Fibroblast of upper back skin (primary cell): ENCODE data around the gene TFF1.

Source experiments
- DNase-seq: peaks from one replicate; pipeline ENCODE4 v3.0.0-alpha.2; 2013

TFF1 gene

GRCh38 chr21:42314616-42315295 is 51.6 kb downstream of the TFF1 start:
- no peak for DNase-seq

GRCh38 chr21:42313501-42313969 is 52.8 kb downstream of the TFF1 start:
- no peak for DNase-seq

- DNase-seq = no peak
These were observed 53.7 kb downstream of the TFF1 start for GRCh38 chr21:42312626-42313104.
